Left renal cortex interstitium (tissue), 4 donors: Measurements from ENCODE around the gene NAAA. TPM values are rescaled to one million over a fixed set of nuclear protein-coding genes. Genes with fewer than 3 reads are reported as not detected.
"Not testable (repeated sequence)": the region's sequence is repeated elsewhere in the genome, so short reads cannot be mapped to it uniquely, and the experiment has no call there.

Experiments used
- DNase-seq, 4 donors: peaks; one replicate each; pipeline ENCODE4 v3.0.0-alpha.2; 2013; ENCODE audit warnings: low read depth in 4 of 4, low spot score in 2 of 4, missing footprints in 1 of 4
- polyA plus RNA-seq, 4 donors: library from polyadenylated mRNA; unstranded; fragments of 120-200 nt; gene quantifications; one replicate each; pipeline ENCODE4 v1.2.1, GENCODE V29; 2013; ENCODE audit not compliant: insufficient read length in 4 of 4

Gene NAAA
- 10 to 100 TPM; 13.4 to 16.3 (median 13.9) TPM for polyA plus RNA-seq

DNA sequence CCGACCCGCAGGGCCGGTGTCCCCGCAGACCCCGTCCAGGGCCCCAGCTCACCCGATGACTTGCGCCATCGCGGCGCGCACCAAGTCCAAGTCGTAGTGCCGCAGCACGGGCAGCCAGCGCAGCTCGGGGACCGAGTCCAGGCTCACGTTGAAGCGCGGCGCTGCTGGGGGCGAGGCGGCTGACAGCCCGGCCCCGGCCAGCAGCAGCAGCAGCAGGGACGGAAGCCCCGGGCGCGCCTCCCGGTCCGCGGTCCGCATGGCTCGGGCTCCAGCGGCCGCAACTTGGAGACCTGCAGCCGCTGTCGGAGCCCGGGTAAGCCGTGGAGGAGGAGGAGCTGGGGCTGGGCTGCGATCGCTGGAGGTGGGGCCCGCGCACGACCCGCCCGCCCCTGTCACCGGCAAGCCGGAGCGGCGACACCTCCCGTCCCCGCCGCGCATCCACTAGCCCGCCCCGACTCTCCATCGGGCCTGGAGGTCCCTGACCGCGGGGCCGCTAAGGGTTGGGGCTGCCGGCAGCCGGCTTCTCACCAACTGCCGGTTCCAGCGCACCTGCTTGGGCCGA is at the start of gene NAAA:
Gene NAAA, minus strand, starts transcription at position 322 of the 562 bp plus-strand sequence. Its CDS starts 64 bp downstream, at position 258.
- peak in 3 of 4 donors; percentile 3 to 29 (median 11) for DNase-seq

DNA sequence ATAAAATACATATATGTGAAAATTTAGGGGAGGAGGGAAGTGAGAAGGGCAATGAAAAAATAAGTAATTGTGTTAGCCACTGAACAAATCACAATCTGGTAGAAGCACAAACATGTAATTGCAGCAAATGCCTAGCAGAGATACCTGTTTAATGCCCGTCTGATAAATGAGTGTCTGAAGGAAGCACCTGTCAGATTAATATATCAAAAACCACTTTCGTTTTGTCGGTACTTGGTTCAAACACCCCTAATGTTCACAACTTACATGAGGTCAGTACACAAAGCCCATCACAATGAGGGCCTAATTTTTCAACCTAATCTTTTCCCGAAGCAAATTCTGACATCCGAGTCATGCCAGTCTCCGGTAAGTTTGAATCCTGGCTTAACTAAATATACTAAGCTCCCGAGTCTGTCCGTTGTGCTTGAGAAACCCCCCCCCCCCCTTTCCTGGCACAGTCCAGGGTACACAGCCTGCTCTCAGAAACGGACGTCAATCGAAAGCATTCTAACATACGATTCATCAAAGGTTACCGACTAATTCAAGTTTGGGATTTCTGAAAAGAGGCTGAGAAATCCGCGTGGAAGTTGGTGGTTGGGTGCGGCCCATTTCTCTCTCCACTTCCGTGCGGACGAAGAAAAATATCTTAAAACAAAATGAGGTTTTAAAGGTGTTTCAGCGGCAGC is 49.2 kb upstream of the NAAA start:
- no peak for DNase-seq

GRCh38 chr4:75985116-75985515 is 44.3 kb upstream of the NAAA start:
- DNase-seq, result no peak

GRCh38 chr4:75980576-75980975 is 39.8 kb upstream of the NAAA start:
- DNase-seq, result no peak

DNA sequence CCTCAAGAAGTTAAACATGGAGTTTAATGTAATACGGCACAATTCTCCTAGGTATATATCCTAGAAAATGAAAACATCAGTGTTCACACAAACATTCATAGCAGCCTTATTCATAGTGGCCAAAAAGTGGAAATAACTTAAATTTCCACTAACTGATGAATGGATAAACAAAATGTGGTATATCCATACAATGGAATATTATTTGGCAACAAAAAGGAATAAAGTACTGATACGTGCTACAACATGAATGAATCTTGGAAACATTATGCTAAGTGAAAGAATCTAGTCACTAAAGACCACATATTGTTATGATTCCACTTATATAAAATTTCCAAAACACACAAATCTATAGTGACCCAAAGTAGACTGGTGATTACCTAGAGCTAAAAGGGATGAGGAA is 35.4 kb upstream of the NAAA start:
- no peak for DNase-seq

DNA sequence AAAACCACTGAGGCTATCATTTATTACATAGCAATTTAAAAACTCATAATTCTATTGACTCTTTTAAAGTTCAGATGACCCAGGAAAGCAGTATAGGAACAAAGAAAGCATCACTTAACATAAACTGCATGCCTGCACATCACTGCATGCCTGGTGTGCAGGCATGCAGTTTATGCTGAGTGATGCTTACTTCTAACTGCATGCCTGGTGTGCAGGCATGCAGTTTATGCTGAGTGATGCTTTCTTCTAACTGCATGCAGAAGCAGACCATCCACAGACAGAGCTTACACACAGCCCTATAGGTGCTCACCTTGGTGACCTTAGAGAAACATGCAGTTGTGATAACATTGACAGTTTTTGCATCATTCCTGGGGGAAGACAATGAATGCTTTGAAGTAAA is 33.0 kb upstream of the NAAA start:
- peak in 2 of 4 donors; percentile 3 to 6 for DNase-seq

DNA sequence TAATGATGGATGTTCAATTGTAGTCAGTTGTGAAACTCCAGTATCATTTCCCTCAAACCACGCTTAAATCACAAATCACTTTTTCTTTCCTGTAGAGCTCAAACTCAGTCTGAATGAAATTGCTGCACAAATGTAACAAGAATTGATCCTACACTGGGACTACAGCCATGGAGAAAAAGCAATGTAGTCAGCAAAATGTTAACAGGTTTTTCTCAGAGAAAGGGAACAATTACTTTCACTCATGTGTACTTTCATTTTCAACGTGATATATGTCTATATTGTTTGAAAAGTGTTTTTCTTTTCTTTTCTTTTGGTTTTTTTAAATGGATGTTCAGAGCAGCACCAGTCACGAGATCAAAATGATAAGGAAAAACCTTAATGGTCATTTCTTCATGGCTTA is 27.3 kb upstream of the NAAA start:
- no peak for DNase-seq

DNA sequence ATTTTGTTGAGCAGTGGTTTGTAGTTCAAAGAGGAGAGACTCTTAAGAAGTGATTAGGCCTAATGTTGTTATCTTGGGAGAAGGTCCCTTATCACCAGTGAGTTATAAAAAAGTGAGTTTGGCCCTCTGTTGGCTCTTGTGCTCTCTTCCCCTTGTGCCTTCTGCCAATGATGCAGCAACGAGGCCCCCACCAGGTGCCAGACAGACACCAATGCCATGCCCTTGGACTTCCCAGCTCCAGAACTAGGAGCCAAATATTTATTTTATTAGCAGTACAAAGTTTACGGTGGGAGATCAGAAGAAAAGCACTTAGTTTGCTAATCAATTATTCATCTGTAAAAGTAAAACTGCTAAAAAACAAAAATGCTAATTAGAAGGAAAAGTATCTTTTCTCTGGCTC is 22.7 kb upstream of the NAAA start:
- DNase-seq, result no peak

- not testable (repeated sequence) for DNase-seq
Measured at GRCh38 chr4:75962072-75962471, 21.3 kb upstream of the NAAA start.

DNA sequence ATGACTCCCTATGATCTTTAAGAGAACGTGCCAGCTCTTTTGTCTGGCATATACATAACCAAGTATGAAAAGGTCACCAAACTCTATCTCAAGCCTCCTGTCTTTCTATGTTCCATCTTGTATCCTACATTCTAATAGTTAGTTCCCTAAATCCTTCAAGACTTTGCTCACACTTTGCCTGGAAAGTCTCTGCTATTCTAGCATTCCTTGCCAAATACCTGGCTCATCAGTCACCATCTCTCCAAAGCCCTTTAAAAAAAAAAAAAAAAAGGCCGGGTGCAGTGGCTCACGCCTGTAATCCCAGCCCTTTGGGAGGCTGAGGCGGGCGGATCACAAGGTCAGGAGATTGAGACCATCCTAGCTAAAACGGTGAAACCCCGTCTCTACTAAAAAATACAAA is 17.7 kb upstream of the NAAA start:
- not testable (repeated sequence) for DNase-seq

GRCh38 chr4:75954811-75955210 is 14.0 kb upstream of the NAAA start:
- not testable (repeated sequence) for DNase-seq

DNA sequence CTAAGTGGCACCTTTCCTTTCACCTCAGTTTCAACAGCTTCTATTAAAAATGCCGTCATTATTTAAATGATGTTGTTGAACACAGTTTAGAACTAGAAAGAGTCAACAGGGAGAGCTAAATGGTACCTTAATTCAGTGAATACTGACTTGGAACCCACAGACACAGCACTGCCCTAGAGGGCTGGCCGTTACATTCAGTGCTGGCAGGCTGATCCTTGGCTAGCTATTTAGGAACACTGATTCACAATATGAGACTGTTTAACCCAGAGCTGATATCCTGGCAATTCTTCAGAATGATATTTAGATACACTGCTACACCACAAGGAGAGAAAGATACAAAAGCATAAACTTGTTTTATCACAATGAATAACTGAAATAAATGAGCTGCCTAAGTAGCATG is 12.7 kb upstream of the NAAA start:
- DNase-seq, result no peak

DNA sequence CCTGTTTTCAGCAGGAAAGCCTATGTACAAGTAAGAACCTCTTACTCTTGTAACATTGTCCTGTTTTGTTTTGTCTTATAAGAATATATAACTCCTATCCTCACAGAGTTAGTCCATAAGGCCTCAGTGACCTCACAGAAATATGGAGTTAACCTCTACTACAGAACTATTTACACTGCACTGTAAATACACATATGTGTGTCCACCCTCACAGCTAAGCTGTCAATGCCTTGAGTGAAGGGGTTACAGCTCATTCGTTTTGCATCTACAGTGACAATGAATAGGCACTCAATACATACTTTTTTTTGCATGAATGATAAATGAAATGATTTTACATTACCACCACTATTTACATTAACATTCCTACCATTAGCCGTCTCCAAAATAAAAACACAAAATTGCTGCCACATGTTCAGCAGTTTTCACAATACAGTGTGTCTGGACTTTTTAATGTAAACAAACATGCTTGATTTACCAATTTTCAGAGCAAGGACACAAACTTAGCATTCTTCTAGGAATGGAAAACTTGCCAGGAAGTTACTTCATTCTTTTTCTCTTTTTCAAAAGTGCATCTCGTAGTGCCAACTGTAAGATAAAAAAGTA is 9.5 kb upstream of the NAAA start:
- DNase-seq, result no peak

DNA sequence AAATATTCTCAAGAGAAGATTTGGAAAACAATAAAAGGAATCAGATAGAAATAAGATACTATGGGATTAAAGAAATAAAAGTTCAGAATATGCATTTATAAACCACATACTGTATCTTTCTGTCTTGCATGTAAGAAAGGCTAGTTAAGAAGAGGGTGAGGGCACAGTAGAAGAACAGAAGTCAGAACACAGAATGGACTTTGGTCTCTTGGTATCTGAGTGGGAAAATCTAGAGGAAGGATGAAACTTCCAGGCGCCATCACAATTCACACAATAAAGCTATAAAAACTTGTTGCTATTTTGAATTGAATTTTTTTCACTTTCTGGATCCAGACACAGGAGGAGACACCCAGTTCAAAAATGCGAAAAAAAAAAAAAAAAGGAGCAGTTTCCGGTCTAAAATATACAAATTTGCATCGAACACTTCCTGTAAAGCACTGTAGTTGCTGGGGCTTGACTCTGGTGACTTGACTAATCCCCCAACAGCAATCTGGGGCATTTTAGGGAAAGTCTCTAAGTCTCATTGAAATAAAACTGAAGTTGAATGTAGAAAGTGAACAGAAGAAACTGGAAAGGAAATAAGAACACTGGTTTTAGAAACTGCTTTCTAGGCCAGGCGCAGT is 8.1 kb upstream of the NAAA start:
- DNase-seq, result no peak

GRCh38 chr4:75939890-75940691 is 722 bp downstream of the NAAA start:
- DNase-seq, result peak; percentile 15 to 38 (median 28)

GRCh38 chr4:75935628-75936027 is 5.2 kb downstream of the NAAA start:
- no peak for DNase-seq

DNA sequence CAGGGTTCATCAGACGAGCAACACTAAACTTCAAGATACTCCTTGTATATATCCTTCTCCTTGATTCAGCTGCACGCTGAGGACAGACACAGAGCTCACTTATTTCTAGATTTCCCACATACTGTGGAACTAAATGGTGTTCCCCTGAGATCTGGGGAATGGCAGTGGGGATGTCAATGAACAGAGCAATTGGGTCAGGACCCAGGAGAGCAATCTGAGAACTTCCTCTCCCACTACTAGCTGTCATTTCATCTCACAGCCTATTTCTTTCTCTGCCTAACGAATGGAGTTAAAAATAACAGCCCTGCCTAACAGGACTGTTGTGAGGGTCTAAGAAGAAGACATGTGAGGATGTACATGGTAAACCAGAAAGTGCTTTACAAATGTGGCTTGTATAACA is 10.7 kb downstream of the NAAA start:
- DNase-seq, result no peak

DNA sequence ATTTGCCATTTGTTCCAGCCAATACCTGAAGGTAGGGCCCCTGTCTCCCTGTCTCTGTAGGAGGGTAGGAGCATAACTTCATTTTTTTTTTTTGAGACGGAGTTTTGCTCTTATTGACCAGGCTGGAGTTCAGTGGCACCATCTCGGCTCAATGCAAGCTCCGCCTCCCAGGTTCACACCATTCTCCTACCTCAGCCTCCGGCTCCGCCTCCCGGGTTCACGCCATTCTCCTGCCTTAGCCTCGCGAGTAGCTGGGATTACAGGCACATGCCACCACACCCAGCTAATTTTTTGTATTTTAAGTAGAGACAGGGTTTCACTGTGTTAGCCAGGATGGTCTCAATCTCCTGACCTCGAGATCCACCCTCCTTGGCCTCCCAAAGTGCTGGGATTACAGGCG is 15.9 kb downstream of the NAAA start:
- DNase-seq, result not testable (repeated sequence)

DNA sequence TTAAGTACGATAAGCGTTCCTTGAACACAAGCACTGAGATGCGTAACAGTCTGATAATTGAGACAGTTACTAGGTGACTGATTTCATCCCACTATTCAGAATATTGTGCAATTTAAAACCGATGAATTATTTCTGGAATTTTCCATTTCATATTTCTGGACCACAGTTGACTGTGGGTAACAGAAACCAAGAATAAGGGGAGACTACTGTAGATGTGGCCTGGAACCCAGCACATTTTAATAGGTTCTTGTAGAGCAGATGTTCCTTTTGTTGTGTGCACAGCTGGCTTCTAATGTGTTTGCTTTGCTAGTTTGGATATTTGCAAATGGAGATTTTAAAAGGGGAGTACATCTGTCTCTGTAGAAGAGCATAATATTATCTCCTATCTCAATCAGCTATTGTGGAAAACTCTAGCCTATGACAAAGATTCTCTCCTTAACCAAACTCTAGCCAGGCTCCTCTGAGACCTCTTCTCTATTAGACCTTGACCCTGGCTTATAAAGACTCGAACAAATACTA is 16.4 kb downstream of the NAAA start:
- DNase-seq, result no peak

DNA sequence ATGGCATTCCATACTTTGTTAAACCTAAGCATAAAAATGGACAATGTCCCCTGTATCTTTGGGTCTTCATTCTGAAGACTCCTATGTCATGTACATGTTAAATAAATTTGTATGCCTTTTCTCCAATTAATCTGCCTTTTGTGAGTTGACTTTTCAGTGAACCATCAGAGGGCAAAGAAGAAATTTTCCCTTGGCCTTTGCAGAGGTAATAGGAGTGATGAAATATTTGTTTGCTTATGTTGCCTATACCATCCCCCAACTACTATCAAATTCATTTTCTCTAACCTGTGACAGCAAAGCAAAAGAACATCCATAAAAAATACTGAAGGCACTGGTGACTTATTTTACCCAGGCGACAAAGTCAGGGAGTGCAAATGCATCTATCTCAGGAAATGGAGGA is 18.2 kb downstream of the NAAA start:
- DNase-seq, result no peak

- no peak for DNase-seq
Measured at GRCh38 chr4:75921910-75922309, 18.9 kb downstream of the NAAA start.
